T47D (cell line): ENCODE results near the gene ITPR1.
A peak's percentile ranks its signal among the peaks of the same experiment; 100 is the strongest.

Experiments
- DNase-seq, 2 experiments: peaks; one replicate each; pipeline versions ENCODE4 v3.0.0 to v3.0.0-alpha.2; 2011 to 2012; ENCODE audit warnings: low read depth in 1 of 2, low spot score in 1 of 2
- JUND ChIP-seq: IDR thresholded peaks from 2 replicates; pipeline ENCODE4 v1.6.1; 2012; ENCODE audit warnings: low read depth
- in situ Hi-C: cut with HindIII; loops from 2 replicates; pipeline ENCODE4 v1.10.0; 2016; ENCODE audit warnings: low sequenced_read_pairs, low pct_unique_long_range_greater_than_20kb

ITPR1 gene

GRCh38 chr3:4552811-4553210 is 59.7 kb downstream of the ITPR1 start:
- no peak for TF ChIP-seq JUND
- in situ Hi-C loops = no loop called here
- no peak for DNase-seq

GRCh38 chr3:4561661-4562060 is 68.5 kb downstream of the ITPR1 start:
- DNase-seq = no peak
- in situ Hi-C loops = no loop called here
- no peak for TF ChIP-seq JUND

- no peak for TF ChIP-seq JUND
- no peak for DNase-seq
- in situ Hi-C loops = no loop called here
These were observed 69.4 kb downstream of the ITPR1 start for GRCh38 chr3:4562595-4562994.

GRCh38 chr3:4564270-4564669 is 71.1 kb downstream of the ITPR1 start:
- in situ Hi-C loops = no loop called here
- no peak for TF ChIP-seq JUND
- no peak for DNase-seq

- in situ Hi-C loops = no loop called here
- DNase-seq = peak in 1 of 2 experiments; percentile 56
- no peak for TF ChIP-seq JUND
These were observed 71.9 kb downstream of the ITPR1 start for GRCh38 chr3:4564928-4565586.

GRCh38 chr3:4565809-4566501 is 72.8 kb downstream of the ITPR1 start:
- in situ Hi-C loops = no loop called here
- no peak for TF ChIP-seq JUND
- no peak for DNase-seq

GRCh38 chr3:4568841-4569240 is 75.7 kb downstream of the ITPR1 start:
- no peak for TF ChIP-seq JUND
- in situ Hi-C loops = no loop called here

GRCh38 chr3:4570840-4571621 is 77.9 kb downstream of the ITPR1 start:
- no peak for TF ChIP-seq JUND
- no peak for DNase-seq
- in situ Hi-C loops = no loop called here

More at GRCh38 chr3:4568841-4569240, 75.7 kb downstream of the ITPR1 start:
- DNase-seq = no peak

GRCh38 chr3:4571690-4572334 is 78.7 kb downstream of the ITPR1 start:
- TF ChIP-seq JUND = no peak
- DNase-seq = no peak
- in situ Hi-C loops = no loop called here

GRCh38 chr3:4573153-4573552 is 80.0 kb downstream of the ITPR1 start:
- in situ Hi-C loops = no loop called here
- TF ChIP-seq JUND = no peak
- DNase-seq = no peak

GRCh38 chr3:4574426-4574965 is 81.3 kb downstream of the ITPR1 start:
- no peak for DNase-seq
- in situ Hi-C loops = no loop called here
- no peak for TF ChIP-seq JUND

- TF ChIP-seq JUND = no peak
- in situ Hi-C loops = no loop called here
These were observed 82.2 kb downstream of the ITPR1 start for GRCh38 chr3:4575381-4575780.

GRCh38 chr3:4577721-4578120 is 84.6 kb downstream of the ITPR1 start:
- in situ Hi-C loops = no loop called here

More at GRCh38 chr3:4575381-4575780, 82.2 kb downstream of the ITPR1 start:
- no peak for DNase-seq

More at GRCh38 chr3:4577721-4578120, 84.6 kb downstream of the ITPR1 start:
- no peak for DNase-seq
- no peak for TF ChIP-seq JUND
